A204.1 (cell line): ENCODE measurements around the gene MS4A4E.
"Not testable (repeated sequence)": the region's sequence is repeated elsewhere in the genome, so short reads cannot be mapped to it uniquely, and the experiment has no call there.

ENCODE experiments used
- FAIRE-seq: peaks from 2 replicates; lab custom pipeline; 2012; peaks lifted over from hg19 to GRCh38; lab: Jason Lieb, UNC

Gene MS4A4E

GRCh38 chr11:60170566-60170965, 72.4 kb downstream of the MS4A4E start:
- FAIRE-seq: no peak

GRCh38 chr11:60169264-60169915, 73.5 kb downstream of the MS4A4E start:
- no peak for FAIRE-seq

DNA sequence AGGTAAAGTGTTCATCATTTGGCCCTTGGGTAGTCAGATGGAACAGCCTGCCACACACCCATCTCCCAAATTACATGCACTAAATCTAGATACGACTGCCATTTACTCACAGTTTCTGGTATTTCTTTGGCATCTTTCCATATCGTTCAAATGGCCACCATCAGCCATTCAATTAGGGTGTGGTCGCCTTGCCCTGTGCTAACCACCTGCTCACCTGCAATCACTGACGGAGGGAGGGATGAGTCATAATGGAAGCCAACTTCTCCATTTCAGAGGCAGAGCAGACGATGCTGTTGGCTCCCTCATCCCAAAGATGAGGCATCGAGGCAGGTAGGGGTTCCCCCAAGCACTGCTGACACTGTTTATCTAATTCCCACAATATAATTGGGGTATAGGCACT, 74.6 kb downstream of the MS4A4E start:
- no peak for FAIRE-seq

- no peak for FAIRE-seq
These were observed 77.0 kb downstream of the MS4A4E start for GRCh38 chr11:60165951-60166350.

GRCh38 chr11:60165538-60165937, 77.4 kb downstream of the MS4A4E start:
- FAIRE-seq: no peak

- FAIRE-seq: no peak
These were observed 78.3 kb downstream of the MS4A4E start for GRCh38 chr11:60164550-60165075.

- FAIRE-seq: no peak
These were observed 81.2 kb downstream of the MS4A4E start for GRCh38 chr11:60161766-60162165.

DNA sequence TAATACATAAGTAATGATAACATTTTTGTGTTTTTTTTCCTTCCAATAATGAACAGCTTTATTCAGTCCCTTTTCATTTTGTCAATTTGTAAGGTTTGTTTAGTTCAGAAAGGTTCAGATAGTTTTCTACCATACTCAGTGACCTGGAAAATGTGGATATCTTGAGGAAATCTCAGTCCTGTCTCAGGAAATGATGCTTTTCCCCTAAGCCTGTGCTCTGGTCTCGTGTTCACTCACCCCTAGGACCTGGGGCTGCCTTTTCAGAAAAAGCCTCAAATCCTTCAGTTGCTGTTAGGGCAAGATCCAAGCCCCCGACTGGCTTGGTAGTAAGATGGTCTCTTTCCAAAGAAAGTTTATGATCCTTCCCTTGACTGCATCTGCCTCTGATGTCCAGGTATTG, 81.8 kb downstream of the MS4A4E start:
- FAIRE-seq: no peak

GRCh38 chr11:60159868-60160267, 83.1 kb downstream of the MS4A4E start:
- FAIRE-seq: no peak

GRCh38 chr11:60159284-60159683, 83.7 kb downstream of the MS4A4E start:
- FAIRE-seq: no peak

DNA sequence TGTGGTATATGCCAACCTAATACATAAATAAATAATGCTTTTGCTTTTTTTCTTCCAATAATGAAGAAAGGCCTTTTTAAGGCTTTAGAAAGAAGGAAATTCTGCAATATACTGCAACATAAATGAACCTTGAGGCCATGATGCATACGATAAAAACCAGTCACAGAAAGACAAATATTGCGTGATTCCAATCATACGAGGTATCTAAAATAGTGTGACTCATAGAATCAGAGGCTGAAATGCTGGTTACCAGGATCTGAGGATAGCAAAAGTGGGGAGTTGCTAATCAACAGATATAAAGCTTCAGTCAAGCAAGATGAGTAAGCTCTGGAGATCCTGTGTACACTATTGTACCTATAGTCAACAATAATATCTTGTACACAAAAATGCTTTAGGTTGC, 84.3 kb downstream of the MS4A4E start:
- no peak for FAIRE-seq

DNA sequence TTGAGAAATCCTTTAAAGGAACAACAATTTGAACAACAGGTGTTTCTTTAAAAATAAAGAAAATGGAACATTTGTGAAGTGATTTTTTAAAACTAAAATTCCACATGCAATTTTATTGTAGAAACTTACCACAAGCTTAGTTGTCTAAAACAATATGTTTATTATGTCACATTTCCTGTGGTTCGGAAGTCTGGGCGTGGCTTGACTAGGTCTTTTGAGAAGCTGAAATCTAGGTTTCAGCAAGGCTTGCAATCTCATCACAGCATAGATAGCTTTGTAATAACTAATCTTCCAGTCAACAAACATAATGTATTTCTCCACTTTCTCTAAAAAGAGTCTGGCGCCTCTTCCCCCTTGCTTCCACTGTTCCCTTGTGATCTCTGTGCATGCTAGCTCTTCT, 87.0 kb downstream of the MS4A4E start:
- no peak for FAIRE-seq

DNA sequence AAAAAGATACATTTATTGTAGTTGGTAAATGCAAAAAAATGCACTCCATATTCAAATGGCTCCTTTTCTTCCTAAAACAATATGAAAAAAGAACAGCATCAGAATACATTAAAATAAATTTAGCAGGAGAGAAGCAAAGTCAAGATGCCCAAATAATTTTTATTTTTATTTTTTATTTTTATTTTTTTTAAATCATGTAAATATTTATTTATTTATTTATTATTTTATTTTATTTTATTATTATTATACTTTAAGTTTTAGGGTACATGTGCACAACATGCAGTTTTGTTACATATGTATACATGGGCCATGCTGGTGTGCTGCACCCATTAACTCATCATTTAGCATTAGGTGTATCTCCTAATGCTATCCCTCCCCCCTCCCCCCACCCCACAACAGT, 90.2 kb downstream of the MS4A4E start:
- FAIRE-seq: not testable (repeated sequence)

DNA sequence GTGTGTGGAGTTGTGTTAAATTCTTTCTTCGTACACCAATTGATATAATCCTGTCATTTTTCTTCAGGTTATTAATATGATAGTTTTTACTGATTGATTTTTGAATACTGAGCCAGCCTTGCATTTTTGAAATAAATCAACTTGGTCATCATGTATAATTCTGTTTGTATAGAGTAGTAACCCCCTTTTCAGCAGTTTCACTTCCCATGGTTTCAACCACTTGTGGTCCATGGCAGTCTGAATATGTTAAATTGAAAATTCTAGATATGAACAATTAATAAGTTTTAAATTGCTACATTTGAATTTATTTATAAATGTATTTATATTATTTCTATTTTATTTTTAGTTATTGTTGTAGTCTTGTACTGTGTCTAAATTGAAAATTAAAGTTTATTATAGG, 92.7 kb downstream of the MS4A4E start:
- peak; percentile 3 for FAIRE-seq
